Transverse colon (tissue), 4 donors: ENCODE measurements around the gene MSI1. TPM values are rescaled to one million over a fixed set of nuclear protein-coding genes. Genes with fewer than 3 reads are reported as not detected.
A peak's percentile ranks its signal among the peaks of the same experiment; 100 is the strongest.

Source experiments
- DNase-seq: peaks from one replicate; pipeline ENCODE4 v3.0.0-alpha.2; 2019
- H3K27ac ChIP-seq, 4 donors: fragments of 200-600 bp; sonication (generic); 2 replicates each; pipeline ENCODE4 v1.5.1; 2016 to 2018; ENCODE audit warnings: inconsistent platforms in 4 of 4
- H3K27me3 ChIP-seq: fragments of 200-600 bp; sonication (generic); 2 replicates; pipeline ENCODE4 v1.5.1; 2017; ENCODE audit warnings: inconsistent platforms
- H3K36me3 ChIP-seq, 4 donors: fragments of 200-600 bp; sonication (generic); 2 replicates each; pipeline ENCODE4 v1.5.1; 2017 to 2019; ENCODE audit warnings: inconsistent platforms in 4 of 4
- H3K4me1 ChIP-seq, 4 donors: fragments of 200-600 bp; sonication (generic); 2 replicates each; pipeline ENCODE4 v1.5.1; 2017 to 2020; ENCODE audit warnings: inconsistent platforms in 4 of 4
- H3K4me3 ChIP-seq, 4 donors: fragments of 200-600 bp; sonication (generic); 1 replicate in 1 of 4; 2 replicates in 3 of 4; pipeline versions ENCODE4 v1.5.1 to v1.6.1; 2017 to 2019; ENCODE audit warnings: inconsistent platforms in 4 of 4
- H3K9me3 ChIP-seq, 2 donors: fragments of 200-600 bp; sonication (generic); 2 replicates each; pipeline ENCODE4 v1.5.1; 2017 to 2019; ENCODE audit warnings: inconsistent platforms in 2 of 2
- EP300 ChIP-seq: sonication (generic); formaldehyde crosslinking; IDR thresholded peaks from one replicate; pipeline ENCODE4 v1.6.1; 2017; ENCODE audit warnings: antibody characterized with exemption, low read depth
- POLR2A ChIP-seq: fragments of 450-650 bp; IDR thresholded peaks from one replicate; pipeline ENCODE4 v1.6.1; 2016; ENCODE audit warnings: antibody characterized with exemption, mild to moderate bottlenecking, moderate library complexity
- POLR2AphosphoS5 ChIP-seq, 3 donors: sonication (generic); formaldehyde crosslinking; IDR thresholded peaks; one replicate each; pipeline ENCODE4 v1.6.1; 2016; ENCODE audit warnings: antibody characterized with exemption in 3 of 3
- WGBS, 2 donors: methylation state at CpG; one replicate each; pipeline ENCODE4 v1.1.5; 2018; ENCODE audit warnings: low coverage in 1 of 2; 5-methylcytosine and 5-hydroxymethylcytosine counted together
- in situ Hi-C, 4 donors: fragments of 200-750 bp; cut with MboI; loops; one replicate each; pipeline versions ENCODE4 v1.15.0 to v1.15.1; 2017; ENCODE audit warnings: low sequenced_read_pairs in 3 of 4, low pct_ligation_motif_present in 1 of 4, low pct_unique_long_range_greater_than_20kb in 1 of 4
- intact Hi-C: fragments of 100-400 bp; cut with DNase I; formaldehyde crosslinking; loops from one replicate; pipeline ENCODE4 v1.15.1; 2023; ENCODE audit warnings: low total_unique reads
- total RNA-seq, 4 donors: library from RNA; depleted of rRNA; stranded (reverse); fragments of >200 nt; gene quantifications; one replicate each; pipeline ENCODE4 v1.1.0, GENCODE V29; 2016
- TF ChIP-seq, protein P1 (sequence below), 5 experiments: fragments of 200-600 bp in 3 of 5; fragments of 450-650 bp in 2 of 5; sonication (generic) in 3 of 5; IDR thresholded peaks; 1 replicate in 2 of 5; 2 replicates in 3 of 5; pipeline ENCODE4 v1.5.1; 2016 to 2017; ENCODE audit warnings: antibody characterized with exemption in 5 of 5, inconsistent platforms in 3 of 5, mild to moderate bottlenecking in 2 of 5, moderate library complexity in 1 of 5

Gene MSI1
- total RNA-seq, 4 donors from 2014 or later: 0.82 to 7.5 TPM; not detected in 2

DNA sequence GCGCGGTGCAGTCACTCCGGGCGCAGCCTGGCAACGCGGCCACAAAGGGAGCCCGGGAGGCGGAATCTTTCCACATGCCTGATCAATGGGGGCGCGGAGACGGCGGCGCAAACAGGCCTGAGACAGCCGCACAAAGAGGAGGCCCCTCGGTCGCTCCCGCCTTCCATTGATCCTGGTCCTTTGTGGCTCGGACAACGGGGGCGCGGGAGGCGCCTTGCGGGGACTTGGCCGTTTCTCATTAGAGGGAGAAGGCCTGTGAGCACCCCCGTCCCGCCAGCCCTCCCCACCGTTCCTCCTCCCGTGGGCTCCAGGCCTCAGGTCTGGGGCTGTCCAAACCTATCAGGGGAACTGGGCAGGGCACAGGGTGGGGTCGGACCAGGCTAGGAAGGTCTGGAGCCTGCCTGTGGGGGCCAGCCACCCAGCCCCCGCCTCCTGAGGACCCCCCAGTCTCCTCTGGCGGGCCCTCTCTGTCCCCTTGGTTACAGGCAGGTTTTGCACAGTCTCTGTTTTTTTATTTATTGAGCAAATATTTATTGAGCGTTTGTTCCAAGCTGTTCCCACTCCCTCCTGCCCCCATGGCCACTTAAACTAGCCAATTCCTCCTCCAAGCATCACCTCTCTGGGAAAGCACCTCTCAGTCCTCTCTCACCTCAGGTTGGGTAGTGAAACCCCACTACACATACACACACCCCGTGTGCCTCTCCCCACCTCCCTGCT, 29.0 kb upstream of the MSI1 start:
- Histone ChIP-seq H3K27me3 (peaks cover 13% of the 10 kb centered on the region), H3K27ac (no peak overlapping the region), H3K9me3 (no peaks in the 10 kb centered on the region), H3K4me1 (peaks cover 0 to 9% (median 3%) of the 10 kb centered on the region in 4 donors), H3K4me3 (no peak overlapping the region), H3K36me3 (no peaks in the 10 kb centered on the region)
- 66 to 75% methylated on average over 2 to 33 of the region's 33 CpGs for WGBS, 2 donors
- DNase-seq: no peak
- TF ChIP-seq EP300 (no peak), POLR2A (no peak), POLR2AphosphoS5 (IDR thresholded peaks at IDR 0.05) (no peak)
- TF ChIP-seq, protein P1, sequence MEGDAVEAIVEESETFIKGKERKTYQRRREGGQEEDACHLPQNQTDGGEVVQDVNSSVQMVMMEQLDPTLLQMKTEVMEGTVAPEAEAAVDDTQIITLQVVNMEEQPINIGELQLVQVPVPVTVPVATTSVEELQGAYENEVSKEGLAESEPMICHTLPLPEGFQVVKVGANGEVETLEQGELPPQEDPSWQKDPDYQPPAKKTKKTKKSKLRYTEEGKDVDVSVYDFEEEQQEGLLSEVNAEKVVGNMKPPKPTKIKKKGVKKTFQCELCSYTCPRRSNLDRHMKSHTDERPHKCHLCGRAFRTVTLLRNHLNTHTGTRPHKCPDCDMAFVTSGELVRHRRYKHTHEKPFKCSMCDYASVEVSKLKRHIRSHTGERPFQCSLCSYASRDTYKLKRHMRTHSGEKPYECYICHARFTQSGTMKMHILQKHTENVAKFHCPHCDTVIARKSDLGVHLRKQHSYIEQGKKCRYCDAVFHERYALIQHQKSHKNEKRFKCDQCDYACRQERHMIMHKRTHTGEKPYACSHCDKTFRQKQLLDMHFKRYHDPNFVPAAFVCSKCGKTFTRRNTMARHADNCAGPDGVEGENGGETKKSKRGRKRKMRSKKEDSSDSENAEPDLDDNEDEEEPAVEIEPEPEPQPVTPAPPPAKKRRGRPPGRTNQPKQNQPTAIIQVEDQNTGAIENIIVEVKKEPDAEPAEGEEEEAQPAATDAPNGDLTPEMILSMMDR (IDR thresholded peaks at IDR 0.05): no peak
- intact Hi-C loops: no loop called here
- in situ Hi-C loops: no loop called here

DNA sequence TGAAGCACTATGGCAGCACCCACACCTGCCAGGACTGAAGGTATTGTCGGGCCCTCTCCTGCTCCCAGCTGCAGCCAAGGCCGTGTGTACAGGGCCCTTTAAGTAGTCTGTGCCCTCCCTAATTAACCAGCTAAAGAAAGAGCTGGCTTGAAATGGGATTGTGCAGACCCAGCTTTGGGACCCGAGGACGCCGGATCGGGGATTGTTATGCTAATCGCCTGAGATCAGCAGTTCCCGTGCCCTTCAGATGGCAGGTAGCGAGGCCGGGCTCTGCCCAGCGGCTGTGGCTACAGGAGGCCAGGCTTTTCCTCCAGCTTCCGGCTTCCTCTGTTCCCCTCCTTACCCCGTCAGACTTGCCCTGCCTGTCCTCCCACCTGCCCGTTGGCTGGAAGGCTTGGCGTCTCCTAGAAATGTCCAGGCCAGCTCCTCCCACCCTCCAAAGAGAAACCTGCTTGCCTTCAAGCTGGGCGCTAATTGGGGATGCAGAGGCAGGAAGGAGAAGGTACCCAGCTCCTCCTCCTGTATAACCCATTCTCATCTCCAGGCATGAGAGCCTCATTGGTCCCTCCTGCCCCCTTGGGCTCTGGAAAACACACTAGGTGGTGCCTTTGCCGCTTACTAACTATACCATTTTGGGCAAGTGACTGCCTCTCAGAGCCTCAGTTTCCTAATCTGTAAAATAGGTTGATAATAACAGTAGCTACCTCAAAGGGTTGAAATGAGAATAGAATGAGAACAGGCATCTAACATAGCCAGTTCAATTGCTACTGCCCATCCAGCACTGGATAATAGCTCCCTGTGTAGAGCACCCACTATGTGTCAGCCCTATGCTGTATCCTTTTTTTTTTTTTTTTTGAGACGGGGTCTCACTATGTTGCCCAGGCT, 25.8 kb upstream of the MSI1 start:
- H3K9me3 ChIP-seq: no peaks in the 10 kb centered on the region
- no peak overlapping the region for H3K4me3 ChIP-seq
- H3K4me1 ChIP-seq: peaks cover 0 to 9% (median 3%) of the 10 kb centered on the region in 4 donors
- peak overlapping the region in 3 of 4 donors; percentile 35 to 49 (median 48) for H3K27ac ChIP-seq
- H3K27me3 ChIP-seq: peaks cover 13% of the 10 kb centered on the region
- in situ Hi-C loops: no loop called here
- intact Hi-C loops: no loop called here
- DNase-seq: peak; percentile 70
- H3K36me3 ChIP-seq: no peaks in the 10 kb centered on the region
- TF ChIP-seq POLR2AphosphoS5 (IDR thresholded peaks at IDR 0.05): peak in 2 of 3 donors; percentile 15 to 16
- TF ChIP-seq EP300: no peak
- peak; percentile 50 for TF ChIP-seq POLR2A
- TF ChIP-seq, protein P1 (IDR thresholded peaks at IDR 0.05): no peak
- 22 to 43% methylated on average over 1 to 17 of the region's 18 CpGs for WGBS, 2 donors

DNA sequence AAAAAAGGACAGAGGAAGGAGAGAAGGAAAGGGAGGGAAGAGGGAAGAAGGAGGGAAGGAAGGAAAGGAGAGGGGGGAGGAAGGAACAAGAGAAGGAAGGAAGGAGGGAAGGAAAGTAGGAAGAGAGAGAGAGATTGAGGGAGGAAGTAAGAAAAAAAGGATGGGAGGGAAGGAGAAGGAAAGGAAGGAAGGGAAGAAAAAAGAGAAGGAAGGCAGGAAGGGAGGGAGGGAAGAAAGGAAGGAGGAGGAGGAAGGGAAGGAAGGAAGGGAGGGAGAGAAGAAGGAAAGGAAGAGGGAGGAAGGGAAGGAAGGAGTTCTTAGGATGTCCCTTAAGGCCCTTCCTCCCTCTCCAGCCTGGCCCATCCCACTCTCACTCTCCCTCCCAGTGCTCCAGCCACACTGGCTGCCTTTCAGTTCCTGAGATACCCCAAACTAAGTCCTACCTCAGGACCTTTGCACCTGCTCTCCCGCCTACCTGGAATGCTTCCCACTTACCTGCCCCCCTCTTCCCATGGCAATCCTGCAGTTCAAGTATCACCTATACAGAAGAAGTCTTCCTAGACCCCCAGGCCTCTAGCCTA, 21.7 kb upstream of the MSI1 start:
- peaks cover 21% of the 10 kb centered on the region for H3K27me3 ChIP-seq
- no peaks in the 10 kb centered on the region for H3K9me3 ChIP-seq
- in situ Hi-C loops: no loop called here
- no peak for DNase-seq
- H3K36me3 ChIP-seq: no peaks in the 10 kb centered on the region
- TF ChIP-seq, protein P1 (IDR thresholded peaks at IDR 0.05): no peak
- TF ChIP-seq POLR2AphosphoS5 (IDR thresholded peaks at IDR 0.05): no peak
- no peak for TF ChIP-seq POLR2A
- no peak for TF ChIP-seq EP300
- H3K4me1 ChIP-seq: peaks cover 0 to 12% (median 4%) of the 10 kb centered on the region in 4 donors
- no peak overlapping the region for H3K27ac ChIP-seq
- no peak overlapping the region for H3K4me3 ChIP-seq
- WGBS, 2 donors: 50 to 100% methylated on average over 1 of the region's 1 CpG
- intact Hi-C loops: no loop called here
